KOPT-K1 (cell line): ENCODE results near the gene FBXO46.

ENCODE experiments used
- H3K27ac ChIP-seq: fragments of 200-600 bp; sonication (generic); 2 replicates; pipeline ENCODE4 v1.5.1; 2016; ENCODE audit warnings: antibody characterized with exemption, mild to moderate bottlenecking, low read depth, low read length; ENCODE audit not compliant: poor library complexity, severe bottlenecking
- H3K36me3 ChIP-seq: fragments of 200-600 bp; sonication (generic); 2 replicates; pipeline ENCODE4 v1.5.1; 2017; ENCODE audit warnings: antibody characterized with exemption, mild to moderate bottlenecking, low read length, moderate library complexity; ENCODE audit not compliant: insufficient read depth
- H3K9me3 ChIP-seq: fragments of 200-600 bp; sonication (generic); 2 replicates; pipeline ENCODE4 v1.5.1; 2017; ENCODE audit warnings: antibody characterized with exemption, low read length, mild to moderate bottlenecking; ENCODE audit not compliant: insufficient read depth, poor library complexity, severe bottlenecking

Gene FBXO46

GRCh38 chr19:45717131-45717982, 13.3 kb downstream of the FBXO46 start:
- Histone ChIP-seq H3K36me3 (peaks cover 36% of the 10 kb centered on the region; the same call in 1 of the 2 replicates), H3K9me3 (no peaks in the 10 kb centered on the region), H3K27ac (peak overlapping the region; percentile 72)

- H3K9me3 ChIP-seq, result no peaks in the 10 kb centered on the region
- peaks cover 36% of the 10 kb centered on the region; the same call in 1 of the 2 replicates for H3K36me3 ChIP-seq
- H3K27ac ChIP-seq, result peak overlapping the region; percentile 72
Measured at GRCh38 chr19:45716359-45717130, 14.2 kb downstream of the FBXO46 start.

GRCh38 chr19:45715139-45715538, 15.6 kb downstream of the FBXO46 start:
- Histone ChIP-seq H3K36me3 (peaks cover 39% of the 10 kb centered on the region), H3K27ac (no peak overlapping the region), H3K9me3 (no peaks in the 10 kb centered on the region)

- H3K36me3 ChIP-seq, result peaks cover 40% of the 10 kb centered on the region
- H3K9me3 ChIP-seq, result no peaks in the 10 kb centered on the region
- no peak overlapping the region for H3K27ac ChIP-seq
Measured at GRCh38 chr19:45713141-45713540, 17.6 kb downstream of the FBXO46 start.

- Histone ChIP-seq H3K27ac (no peak overlapping the region), H3K36me3 (peaks cover 41% of the 10 kb centered on the region), H3K9me3 (no peaks in the 10 kb centered on the region)
Measured at GRCh38 chr19:45712699-45713067, 18.0 kb downstream of the FBXO46 start.

- no peak overlapping the region for H3K27ac ChIP-seq
- H3K36me3 ChIP-seq, result peaks cover 41% of the 10 kb centered on the region
- H3K9me3 ChIP-seq, result no peaks in the 10 kb centered on the region
Measured at GRCh38 chr19:45711851-45712698, 18.6 kb downstream of the FBXO46 start.

- Histone ChIP-seq H3K36me3 (peaks cover 41% of the 10 kb centered on the region), H3K27ac (no peak overlapping the region), H3K9me3 (no peaks in the 10 kb centered on the region)
Measured at GRCh38 chr19:45710356-45711130, 20.2 kb downstream of the FBXO46 start.

- no peak overlapping the region for H3K27ac ChIP-seq
- H3K9me3 ChIP-seq, result no peaks in the 10 kb centered on the region
- peaks cover 46% of the 10 kb centered on the region for H3K36me3 ChIP-seq
Measured at GRCh38 chr19:45705710-45706415, 24.8 kb downstream of the FBXO46 start.

GRCh38 chr19:45705115-45705514, 25.6 kb downstream of the FBXO46 start:
- H3K27ac ChIP-seq, result no peak overlapping the region
- peaks cover 40% of the 10 kb centered on the region for H3K36me3 ChIP-seq

GRCh38 chr19:45701676-45702075, 29.0 kb downstream of the FBXO46 start:
- Histone ChIP-seq H3K27ac (no peak overlapping the region), H3K9me3 (no peaks in the 10 kb centered on the region), H3K36me3 (peaks cover 48% of the 10 kb centered on the region)

More at GRCh38 chr19:45705115-45705514, 25.6 kb downstream of the FBXO46 start:
- H3K9me3 ChIP-seq, result no peaks in the 10 kb centered on the region

- peak overlapping the region; percentile 76 for H3K27ac ChIP-seq
- peaks cover 51% of the 10 kb centered on the region for H3K36me3 ChIP-seq
- H3K9me3 ChIP-seq, result no peaks in the 10 kb centered on the region
Measured at GRCh38 chr19:45693106-45693788, 37.4 kb downstream of the FBXO46 start.

- Histone ChIP-seq H3K9me3 (no peaks in the 10 kb centered on the region), H3K36me3 (peaks cover 51% of the 10 kb centered on the region), H3K27ac (peak within 1 kb of the TSS; percentile 76)
Measured at GRCh38 chr19:45692187-45693105, 38.2 kb downstream of the FBXO46 start, which contains the start of gene QPCTL. Gene QPCTL, plus strand, starts transcription at chr19:45692666. Its CDS starts 38 bp downstream, at chr19:45692704.
